Fibroblast of lung (primary cell): ENCODE measurements around the gene UTP20. TPM values are rescaled to one million over a fixed set of nuclear protein-coding genes. Genes with fewer than 3 reads are reported as not detected.

ENCODE experiments used
- DNase-seq, 2 donors: peaks; one replicate each; pipeline versions ENCODE4 v3.0.0 to v3.0.0-alpha.2; 2010; ENCODE audit warnings: low read depth in 2 of 2
- H2AFZ ChIP-seq: 2 replicates; pipeline ENCODE4 v1.5.1; 2012; ENCODE audit warnings: low read length, control low read depth, inconsistent platforms
- H3K27ac ChIP-seq: 2 replicates; pipeline ENCODE4 v1.5.1; 2011; ENCODE audit warnings: low read length, control low read depth; ENCODE audit not compliant: insufficient read depth
- H3K27me3 ChIP-seq: 2 replicates; pipeline ENCODE4 v1.5.1; 2011; ENCODE audit warnings: mild to moderate bottlenecking, low read length; ENCODE audit not compliant: control insufficient read depth, insufficient read depth
- H3K36me3 ChIP-seq: 2 replicates; pipeline ENCODE4 v1.5.1; 2011; ENCODE audit warnings: low read length; ENCODE audit not compliant: control insufficient read depth, insufficient read depth
- H3K4me1 ChIP-seq: 2 replicates; pipeline ENCODE4 v1.5.1; 2011; ENCODE audit warnings: low read length; ENCODE audit not compliant: control insufficient read depth, insufficient read depth; ENCODE audit errors: extremely low read depth
- H3K4me2 ChIP-seq: 2 replicates; pipeline ENCODE4 v1.5.1; 2011; ENCODE audit warnings: low read length, control low read depth; ENCODE audit not compliant: insufficient read depth; ENCODE audit errors: extremely low read depth
- H3K4me3 ChIP-seq, 4 experiments: fragments of 200-600 bp in 1 of 4; sonication (generic) in 1 of 4; replicated peaks in 1 of 4; 2 replicates each; pipeline ENCODE4 v1.5.1; 2011 to 2016; ENCODE audit warnings: low read length in 4 of 4, low read depth in 3 of 4, mild to moderate bottlenecking in 3 of 4, control low read depth in 2 of 4, inconsistent platforms in 1 of 4, mixed read lengths in 1 of 4; ENCODE audit not compliant: insufficient read depth in 1 of 4; ENCODE audit errors: control extremely low read depth in 1 of 4
- H3K79me2 ChIP-seq: 2 replicates; pipeline ENCODE4 v1.5.1; 2012; ENCODE audit warnings: mild to moderate bottlenecking, low read length, inconsistent platforms; ENCODE audit not compliant: control insufficient read depth, insufficient read depth
- H3K9ac ChIP-seq: 2 replicates; pipeline ENCODE4 v1.5.1; 2011; ENCODE audit warnings: mild to moderate bottlenecking, low read length, control low read depth; ENCODE audit not compliant: insufficient read depth
- H3K9me3 ChIP-seq: 2 replicates; pipeline ENCODE4 v1.5.1; 2012; ENCODE audit warnings: low read depth, low read length; ENCODE audit not compliant: control insufficient read depth, insufficient read depth
- H4K20me1 ChIP-seq: 2 replicates; pipeline ENCODE4 v1.5.1; 2011; ENCODE audit warnings: low read length; ENCODE audit not compliant: control insufficient read depth, insufficient read depth; ENCODE audit errors: extremely low read depth
- CTCF ChIP-seq, 2 donors: IDR thresholded peaks in 1 of 2; conservative IDR thresholded peaks in 1 of 2; 1 replicate in 1 of 2; 2 replicates in 1 of 2; pipeline ENCODE4 v1.5.1; 2011 to 2012; ENCODE audit warnings: low read length in 2 of 2, control low read depth in 1 of 2, inconsistent platforms in 1 of 2, low read depth in 1 of 2, mild to moderate bottlenecking in 1 of 2
- EZH2 ChIP-seq: IDR thresholded peaks from 2 replicates; pipeline ENCODE4 v1.5.1; 2012; ENCODE audit warnings: low read length, control low read depth, mild to moderate bottlenecking; ENCODE audit errors: missing control alignments
- polyA plus RNA-seq, 2 donors: library from polyadenylated mRNA; depleted of rRNA in 1 of 2; stranded (reverse) in 1 of 2; unstranded in 1 of 2; fragments of >200 nt; gene quantifications; 2 replicates each; pipeline ENCODE4 v1.2.1, GENCODE V29; 2011 to 2012; ENCODE audit warnings: missing spikeins in 1 of 2
- total RNA-seq: library from RNA; depleted of rRNA; stranded (reverse); fragments of >200 nt; gene quantifications from 2 replicates; pipeline ENCODE4 v1.2.1, GENCODE V29; 2014

The UTP20 gene
- total and polyA plus RNA-seq, 2 donors (not counting 1 experiment from before 2014, with no cell fraction given): 13.3 to 13.7 TPM

DNA sequence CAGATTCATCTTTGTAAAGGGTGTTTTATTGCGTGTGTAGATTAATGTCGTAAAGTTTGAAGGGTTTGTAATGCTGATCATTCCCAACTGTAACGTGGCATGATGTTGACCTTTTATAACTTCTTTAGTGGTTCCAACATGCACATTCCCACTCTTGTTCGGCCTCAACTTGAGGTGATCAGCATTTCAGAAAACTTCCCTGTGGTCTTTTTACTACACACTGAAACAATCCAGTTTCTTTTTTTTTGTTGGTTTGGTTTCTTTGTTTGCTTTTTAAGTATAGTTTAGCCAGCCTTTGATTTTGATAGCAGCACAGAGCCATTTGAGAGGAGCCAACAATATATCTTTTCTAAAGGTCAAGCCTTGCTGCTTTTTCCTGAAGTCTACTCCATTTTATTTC lies 22.8 kb downstream of the UTP20 start:
- H3K4me3 ChIP-seq: no peak overlapping the region
- H2AFZ ChIP-seq: no peak overlapping the region
- no peak overlapping the region for H3K9ac ChIP-seq
- DNase-seq: no peak
- H3K79me2 ChIP-seq: no peaks in the 10 kb centered on the region
- no peaks in the 10 kb centered on the region for H3K9me3 ChIP-seq
- no peak overlapping the region for H3K4me2 ChIP-seq
- no peaks in the 10 kb centered on the region for H3K27me3 ChIP-seq
- H3K27ac ChIP-seq: no peak overlapping the region
- H3K4me1 ChIP-seq: peaks cover 4% of the 10 kb centered on the region
- TF ChIP-seq EZH2 (no peak), CTCF (conservative IDR thresholded peaks at IDR 0.05 in 1 of 2, IDR thresholded peaks at IDR 0.05 in 1 of 2; ENCODE audit: low read depth in 1 of 2, low read length in 2 of 2) (no peak)
- H3K36me3 ChIP-seq: peaks cover 3% of the 10 kb centered on the region
- no peaks in the 10 kb centered on the region for H4K20me1 ChIP-seq

DNA sequence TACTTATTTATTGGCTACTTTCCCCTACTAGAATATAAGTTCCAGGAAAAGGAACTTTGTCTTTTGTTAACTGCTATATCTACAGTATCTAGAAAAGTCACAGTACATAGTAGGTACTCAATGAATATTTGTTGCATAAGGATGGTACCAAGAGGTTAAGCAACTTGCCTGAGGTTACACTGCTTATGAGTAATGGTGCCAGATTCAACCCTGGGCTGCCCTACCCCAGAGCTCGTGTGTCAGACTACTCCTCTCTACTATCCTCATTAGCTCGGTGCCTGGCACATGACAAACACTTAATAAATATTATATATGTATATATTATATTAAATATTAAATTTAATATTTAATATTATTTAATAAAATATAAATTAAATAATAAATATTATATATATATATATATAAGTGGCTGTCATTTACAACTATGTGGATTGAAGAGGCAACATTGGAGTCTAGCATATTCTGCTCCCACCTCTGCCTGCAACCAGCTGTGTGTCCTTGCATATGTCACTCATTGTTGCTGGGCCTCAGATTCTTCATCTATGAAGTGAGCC lies 25.4 kb downstream of the UTP20 start:
- Histone ChIP-seq H3K36me3 (peaks cover under 1% of the 10 kb centered on the region), H3K27ac (no peak overlapping the region)

DNA sequence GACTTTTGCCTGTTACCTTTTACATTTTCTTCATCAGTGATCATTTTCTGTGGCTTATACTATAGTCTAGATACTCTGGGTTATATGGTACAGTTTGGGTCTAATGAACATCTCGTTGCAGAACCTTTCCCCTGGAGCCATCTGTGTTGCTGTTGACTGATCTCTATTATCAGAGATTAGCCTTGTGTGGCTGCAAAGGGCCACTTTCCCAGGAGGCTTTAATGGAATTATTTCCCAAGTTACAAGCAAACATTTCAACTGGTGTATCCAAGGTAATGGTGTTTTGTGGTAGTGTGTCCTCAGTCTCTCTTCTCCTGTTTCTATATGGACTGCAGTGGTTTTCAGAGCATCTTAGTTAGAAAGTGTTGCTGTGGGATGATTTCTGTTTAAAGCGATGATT lies 25.9 kb downstream of the UTP20 start:
- Histone ChIP-seq H3K27me3 (no peaks in the 10 kb centered on the region), H3K9ac (no peak overlapping the region), H3K4me3 (no peak overlapping the region), H3K36me3 (no peaks in the 10 kb centered on the region), H3K4me1 (no peaks in the 10 kb centered on the region), H2AFZ (no peak overlapping the region), H3K4me2 (no peak overlapping the region), H3K79me2 (no peaks in the 10 kb centered on the region), H4K20me1 (no peaks in the 10 kb centered on the region), H3K27ac (no peak overlapping the region), H3K9me3 (no peaks in the 10 kb centered on the region)
- TF ChIP-seq CTCF (conservative IDR thresholded peaks at IDR 0.05 in 1 of 2, IDR thresholded peaks at IDR 0.05 in 1 of 2; ENCODE audit: low read depth in 1 of 2, low read length in 2 of 2) (no peak), EZH2 (no peak)
- no peak for DNase-seq

More for the DNA sequence above, 25.4 kb downstream of the UTP20 start:
- no peaks in the 10 kb centered on the region for H3K4me1 ChIP-seq
- H2AFZ ChIP-seq: no peak overlapping the region
- H4K20me1 ChIP-seq: no peaks in the 10 kb centered on the region
- H3K9me3 ChIP-seq: no peaks in the 10 kb centered on the region
- H3K27me3 ChIP-seq: no peaks in the 10 kb centered on the region
- DNase-seq: no peak
- H3K79me2 ChIP-seq: no peaks in the 10 kb centered on the region
- TF ChIP-seq CTCF (conservative IDR thresholded peaks at IDR 0.05 in 1 of 2, IDR thresholded peaks at IDR 0.05 in 1 of 2; ENCODE audit: low read depth in 1 of 2, low read length in 2 of 2) (no peak), EZH2 (no peak)
- H3K9ac ChIP-seq: no peak overlapping the region
- no peak overlapping the region for H3K4me2 ChIP-seq
- no peak overlapping the region for H3K4me3 ChIP-seq
